GM19193 (cell line): ENCODE results near the gene CCDC34.

Experiments used
- POLR2A ChIP-seq: IDR thresholded peaks from 4 replicates; pipeline ENCODE4 v1.6.1; 2011; ENCODE audit not compliant: insufficient read depth, insufficient read length; ENCODE audit errors: extremely low read depth

The CCDC34 gene

DNA sequence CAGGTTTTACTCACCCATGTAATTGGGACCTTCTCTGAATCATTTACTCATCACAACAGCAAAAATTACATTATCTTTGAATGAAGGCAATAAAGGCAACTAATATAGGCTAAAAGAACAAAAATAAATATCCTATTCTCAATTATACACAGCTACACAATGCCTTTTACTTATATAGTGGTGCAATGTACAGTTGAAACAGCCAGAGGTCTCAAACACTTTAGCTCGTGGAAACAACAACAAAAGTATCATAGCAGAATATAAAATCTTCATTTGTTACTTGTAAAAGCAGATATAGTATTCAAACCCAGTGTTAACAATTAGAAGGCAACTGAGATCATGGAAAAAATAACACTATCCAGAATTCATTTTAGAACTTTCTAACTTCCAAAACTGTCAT, 20.6 kb upstream of the CCDC34 start:
- TF ChIP-seq POLR2A: no peak

DNA sequence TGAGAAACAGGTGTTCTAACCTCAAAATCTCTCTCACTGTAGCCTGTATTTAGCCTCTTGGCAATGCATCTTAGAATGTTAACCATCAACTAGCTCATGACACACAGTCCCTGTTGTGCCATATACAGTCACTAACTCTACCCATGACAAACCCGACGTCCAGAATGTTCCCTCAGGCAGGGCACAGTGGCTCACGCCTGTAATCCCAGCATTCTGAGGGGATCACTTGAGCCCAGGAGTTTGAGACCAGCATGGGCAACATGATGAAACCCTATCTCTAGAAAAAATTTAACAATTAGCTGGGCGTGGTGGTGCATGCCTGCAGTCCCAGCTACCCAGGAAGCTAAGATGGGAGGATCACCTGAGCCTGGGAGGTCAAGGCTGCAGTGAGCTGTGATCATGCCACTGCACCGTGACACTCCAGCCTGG, 18.2 kb upstream of the CCDC34 start:
- TF ChIP-seq POLR2A: no peak

- TF ChIP-seq POLR2A: no peak
These were observed 17.8 kb upstream of the CCDC34 start for GRCh38 chr11:27380771-27381170.

GRCh38 chr11:27379449-27379848, 16.4 kb upstream of the CCDC34 start:
- TF ChIP-seq POLR2A: no peak

- TF ChIP-seq POLR2A: no peak
These were observed 12.4 kb upstream of the CCDC34 start for GRCh38 chr11:27375370-27375769.

- no peak for TF ChIP-seq POLR2A
These were observed 11.0 kb upstream of the CCDC34 start for GRCh38 chr11:27373856-27374602.

DNA sequence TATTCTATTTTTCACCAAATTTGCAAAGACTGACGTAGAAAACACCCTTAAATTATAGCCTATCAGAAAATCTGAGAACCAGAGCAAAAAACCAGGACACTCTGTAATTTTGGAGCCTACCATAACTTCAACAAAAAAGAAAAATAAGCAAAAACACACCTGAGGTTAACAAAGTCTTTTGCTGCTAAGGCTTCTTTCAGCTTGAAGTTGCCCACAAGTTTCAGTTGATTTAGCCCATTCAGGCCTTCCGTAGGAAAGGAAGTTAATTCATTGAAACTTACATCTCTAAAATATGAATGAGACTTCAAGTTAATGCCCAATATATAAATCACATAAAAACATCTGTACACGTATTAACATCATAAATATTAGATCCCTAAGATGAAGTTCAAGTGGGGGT, 10.4 kb upstream of the CCDC34 start:
- TF ChIP-seq POLR2A: no peak

GRCh38 chr11:27372164-27372563, 9.1 kb upstream of the CCDC34 start:
- no peak for TF ChIP-seq POLR2A

DNA sequence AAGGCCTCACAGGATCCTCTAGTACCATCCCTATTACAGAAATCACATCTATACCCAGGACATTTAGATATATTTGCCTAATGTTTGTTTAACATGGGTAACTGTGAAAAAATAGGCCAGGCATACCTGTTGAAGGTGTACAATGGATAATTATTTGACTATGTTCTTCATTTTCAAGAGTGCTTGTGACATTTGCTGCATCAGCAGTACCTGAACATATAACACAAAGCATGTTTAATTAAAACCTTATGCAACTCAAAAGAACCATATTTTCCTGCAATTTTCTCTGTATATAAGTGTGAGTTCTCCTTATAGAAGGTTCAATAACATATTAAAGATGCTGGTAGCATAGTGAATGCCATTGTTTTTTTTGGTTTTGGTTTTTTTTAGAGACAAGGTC, 8.5 kb upstream of the CCDC34 start:
- TF ChIP-seq POLR2A: no peak

GRCh38 chr11:27370374-27370773, 7.4 kb upstream of the CCDC34 start:
- TF ChIP-seq POLR2A: no peak

GRCh38 chr11:27367881-27368280, 4.9 kb upstream of the CCDC34 start:
- TF ChIP-seq POLR2A: no peak

DNA sequence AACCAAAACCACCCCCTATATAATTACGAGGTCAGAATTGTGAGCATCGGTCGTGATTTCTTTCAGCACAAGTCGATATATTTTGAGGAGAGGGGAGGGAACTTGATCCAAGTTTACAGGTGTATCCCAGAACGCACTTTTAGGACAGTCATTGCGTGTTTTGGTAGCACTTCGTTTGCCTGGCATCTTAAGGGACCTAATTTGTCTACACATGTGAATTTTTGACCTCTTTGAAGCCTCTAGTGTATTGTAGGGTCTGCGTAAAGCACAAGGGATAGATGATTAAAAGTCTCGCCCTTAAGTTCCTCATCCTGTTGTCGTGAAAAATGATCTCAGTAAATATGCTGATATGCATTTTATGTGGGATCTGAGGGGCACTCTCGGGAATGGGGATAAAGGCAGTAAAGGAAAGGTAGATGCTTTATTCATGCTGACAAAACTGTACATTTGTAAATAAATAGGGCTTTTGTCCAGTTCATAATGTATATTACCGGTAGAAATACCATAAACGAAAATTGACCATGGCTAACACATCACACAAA, 632 bp upstream of the CCDC34 start:
- TF ChIP-seq POLR2A: no peak

DNA sequence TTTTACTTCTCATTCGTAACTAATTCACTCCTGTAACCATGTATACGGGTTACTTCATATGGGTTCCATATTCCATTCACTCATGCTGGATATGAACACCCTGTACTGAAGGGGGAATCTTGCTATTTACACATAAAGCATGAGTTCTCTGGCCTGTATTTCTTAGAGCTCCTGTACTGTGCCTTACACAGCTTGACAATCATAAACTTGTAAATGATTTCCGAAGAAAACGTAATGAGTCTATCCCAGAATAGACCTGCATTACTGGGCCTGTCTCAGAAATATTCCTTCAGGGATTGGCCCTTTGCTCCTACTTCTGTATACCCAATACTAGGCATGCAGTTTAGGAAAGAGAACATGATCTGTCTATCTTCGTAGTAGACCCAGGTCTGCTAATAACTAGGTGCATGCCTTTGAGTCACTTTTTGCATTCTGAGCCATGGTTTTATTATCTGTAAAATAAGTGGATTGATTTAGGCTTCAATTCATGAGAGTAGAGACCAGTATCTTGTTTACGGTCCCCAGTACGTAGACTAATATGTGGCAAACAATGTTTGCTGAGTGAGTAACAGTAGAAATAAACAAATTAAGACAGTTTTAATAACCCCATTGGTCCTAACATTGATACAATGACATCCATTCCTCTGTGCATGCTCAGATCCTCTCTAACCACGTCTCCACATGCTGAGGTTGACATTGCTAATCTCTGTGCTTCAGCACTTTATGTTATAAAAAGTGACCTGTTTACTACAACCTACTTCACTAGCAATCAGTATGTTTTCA, 1.2 kb downstream of the CCDC34 start:
- TF ChIP-seq POLR2A: no peak

GRCh38 chr11:27358296-27358695, 4.7 kb downstream of the CCDC34 start:
- no peak for TF ChIP-seq POLR2A

- TF ChIP-seq POLR2A: no peak
These were observed 5.8 kb downstream of the CCDC34 start for GRCh38 chr11:27357250-27357649.

DNA sequence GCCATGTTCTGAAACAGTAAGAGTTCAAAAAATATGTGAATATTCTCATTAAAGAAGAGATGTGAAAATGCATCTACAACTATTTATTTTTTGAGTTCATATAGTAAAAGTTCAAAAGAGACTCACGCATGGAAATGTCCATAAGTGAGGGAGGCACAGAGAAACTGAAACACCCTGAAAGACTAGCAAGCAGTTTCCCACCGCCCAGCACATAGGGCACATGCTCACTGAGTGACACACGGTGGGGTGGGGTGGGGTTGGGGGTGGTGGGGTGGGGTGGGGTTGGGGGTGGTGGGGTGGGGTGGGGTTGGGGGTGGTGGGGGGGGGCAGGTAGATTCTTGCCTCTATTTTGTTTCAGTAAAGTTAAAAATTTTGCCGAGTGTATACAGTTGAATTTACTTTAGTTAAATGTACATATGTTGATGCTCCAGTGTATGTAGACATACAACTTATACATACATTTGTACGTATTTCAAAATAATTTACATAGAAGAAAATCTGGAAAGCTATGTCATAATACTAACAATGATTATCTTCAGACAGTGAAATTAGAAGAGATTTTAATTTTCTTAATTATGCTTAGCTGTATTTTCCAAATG, 6.3 kb downstream of the CCDC34 start:
- no peak for TF ChIP-seq POLR2A

GRCh38 chr11:27355575-27356104, 7.4 kb downstream of the CCDC34 start:
- no peak for TF ChIP-seq POLR2A
